ENCODE data around the gene COX4I2.

COX4I2 gene

DNA sequence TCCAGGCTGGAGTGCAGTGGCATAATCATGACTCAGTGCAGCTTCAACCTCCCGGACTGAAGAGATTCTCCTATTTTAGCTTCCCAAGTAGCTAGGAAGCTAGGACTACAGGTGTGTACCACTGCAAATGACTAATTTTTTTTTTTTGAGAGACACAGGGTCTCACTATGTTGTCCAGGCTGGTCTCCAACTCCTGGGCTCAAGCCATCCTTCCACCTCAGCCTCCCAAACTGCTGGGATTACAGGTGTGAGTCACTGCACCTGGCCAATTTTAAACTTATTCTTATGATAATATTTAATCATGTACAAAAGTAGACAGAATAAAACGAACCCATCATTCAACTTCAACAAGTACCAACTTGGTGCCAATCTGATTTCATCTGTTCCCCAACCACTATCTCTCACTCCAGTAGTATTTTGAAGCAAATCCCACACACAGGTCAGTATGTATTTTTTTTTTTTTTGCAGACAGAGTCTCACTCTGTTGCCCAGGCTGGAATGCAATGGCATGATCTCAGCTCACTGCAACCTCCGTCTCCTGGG, 52.5 kb downstream of the COX4I2 start:
- peak overlapping the region; percentile 44; the same call in 1 of the 2 replicates for H3K9ac ChIP-seq (ENCODE audit: low read length)
- H4K20me1 ChIP-seq (ENCODE audit: insufficient read depth, low read length): no peaks in the 10 kb centered on the region
- H3K27ac ChIP-seq (ENCODE audit: low read length): peak overlapping the region; percentile 92; the same call in 1 of the 2 replicates
- no peaks in the 10 kb centered on the region for H3K9me2 ChIP-seq (replicated peaks; ENCODE audit: insufficient read depth, low read length)
- peaks cover 79% of the 10 kb centered on the region for H3F3A ChIP-seq (ENCODE audit: insufficient read depth, low read length)
- H3K4me2 ChIP-seq (ENCODE audit: low read depth, low read length): peak overlapping the region; percentile 42; the same call in 1 of the 2 replicates
- H3K79me2 ChIP-seq (ENCODE audit: low read length): peaks cover 81% of the 10 kb centered on the region
- no peak for DNase-seq
- H2AFZ ChIP-seq (ENCODE audit: low read length): no peak overlapping the region
- peaks cover 78% of the 10 kb centered on the region for H3K4me1 ChIP-seq (ENCODE audit: low read length)
- H3K27me3 ChIP-seq (replicated peaks; ENCODE audit: insufficient read depth, low read length): no peaks in the 10 kb centered on the region
- H3K36me3 ChIP-seq (replicated peaks; ENCODE audit: insufficient read depth, low read length): peaks cover 6% of the 10 kb centered on the region; the same call in 1 of the 2 replicates
- no peak overlapping the region for H3K4me3 ChIP-seq (ENCODE audit: low read length)
- TF ChIP-seq EZH2phosphoT487 (IDR thresholded peaks at IDR 0.05; ENCODE audit: low read length) (no peak), EZH2 (optimal IDR thresholded peaks at IDR 0.05; ENCODE audit: low read depth, low read length) (no peak)
- TF ChIP-seq, protein P1, sequence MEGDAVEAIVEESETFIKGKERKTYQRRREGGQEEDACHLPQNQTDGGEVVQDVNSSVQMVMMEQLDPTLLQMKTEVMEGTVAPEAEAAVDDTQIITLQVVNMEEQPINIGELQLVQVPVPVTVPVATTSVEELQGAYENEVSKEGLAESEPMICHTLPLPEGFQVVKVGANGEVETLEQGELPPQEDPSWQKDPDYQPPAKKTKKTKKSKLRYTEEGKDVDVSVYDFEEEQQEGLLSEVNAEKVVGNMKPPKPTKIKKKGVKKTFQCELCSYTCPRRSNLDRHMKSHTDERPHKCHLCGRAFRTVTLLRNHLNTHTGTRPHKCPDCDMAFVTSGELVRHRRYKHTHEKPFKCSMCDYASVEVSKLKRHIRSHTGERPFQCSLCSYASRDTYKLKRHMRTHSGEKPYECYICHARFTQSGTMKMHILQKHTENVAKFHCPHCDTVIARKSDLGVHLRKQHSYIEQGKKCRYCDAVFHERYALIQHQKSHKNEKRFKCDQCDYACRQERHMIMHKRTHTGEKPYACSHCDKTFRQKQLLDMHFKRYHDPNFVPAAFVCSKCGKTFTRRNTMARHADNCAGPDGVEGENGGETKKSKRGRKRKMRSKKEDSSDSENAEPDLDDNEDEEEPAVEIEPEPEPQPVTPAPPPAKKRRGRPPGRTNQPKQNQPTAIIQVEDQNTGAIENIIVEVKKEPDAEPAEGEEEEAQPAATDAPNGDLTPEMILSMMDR (IDR thresholded peaks at IDR 0.05; ENCODE audit: low read length): no peak
- H3K9me3 ChIP-seq (replicated peaks; ENCODE audit: insufficient read depth, low read length): no peaks in the 10 kb centered on the region

DNA sequence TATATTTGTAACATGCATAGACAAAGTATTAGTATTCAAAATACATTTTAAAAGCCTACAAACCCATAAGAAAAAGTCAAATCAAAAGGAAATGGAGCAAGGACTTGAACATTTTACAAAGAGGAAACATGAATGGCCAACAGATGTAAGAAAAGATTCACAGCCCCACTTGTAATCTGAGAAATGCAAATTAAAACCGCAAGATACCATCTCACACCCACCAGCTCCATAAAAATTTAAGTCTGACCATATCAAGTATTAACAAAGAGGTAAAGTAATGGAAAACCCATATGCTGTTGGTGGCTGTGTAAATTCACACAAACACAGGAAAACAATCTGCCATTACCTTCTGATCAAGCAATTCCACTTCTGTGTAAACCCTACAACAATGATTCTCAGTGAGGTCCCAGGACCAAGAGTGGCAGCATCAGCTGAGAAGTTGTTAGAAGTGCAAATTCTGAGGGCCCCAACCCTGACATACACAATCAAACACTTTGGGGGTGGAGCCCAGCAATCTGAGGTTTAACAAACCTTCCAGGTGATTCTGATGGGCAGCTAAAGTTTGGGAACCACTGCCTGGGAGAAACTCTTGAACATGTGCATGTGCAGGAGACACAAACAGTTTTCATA, 54.0 kb downstream of the COX4I2 start:
- Histone ChIP-seq H4K20me1 (ENCODE audit: insufficient read depth, low read length) (no peaks in the 10 kb centered on the region), H3K4me1 (ENCODE audit: low read length) (peaks cover 78% of the 10 kb centered on the region), H3K9me3 (replicated peaks; ENCODE audit: insufficient read depth, low read length) (no peaks in the 10 kb centered on the region), H3K27ac (ENCODE audit: low read length) (peak overlapping the region; percentile 92), H3K27me3 (replicated peaks; ENCODE audit: insufficient read depth, low read length) (no peaks in the 10 kb centered on the region), H3K9me2 (replicated peaks; ENCODE audit: insufficient read depth, low read length) (no peaks in the 10 kb centered on the region), H3K4me2 (ENCODE audit: low read depth, low read length) (peak overlapping the region; percentile 10; the same call in 1 of the 2 replicates), H3K4me3 (ENCODE audit: low read length) (no peak overlapping the region), H2AFZ (ENCODE audit: low read length) (no peak overlapping the region), H3F3A (ENCODE audit: insufficient read depth, low read length) (peaks cover 79% of the 10 kb centered on the region), H3K9ac (ENCODE audit: low read length) (peak overlapping the region; percentile 44; the same call in 1 of the 2 replicates), H3K79me2 (ENCODE audit: low read length) (peaks cover 81% of the 10 kb centered on the region), H3K36me3 (replicated peaks; ENCODE audit: insufficient read depth, low read length) (peaks cover 10% of the 10 kb centered on the region)
- TF ChIP-seq EZH2phosphoT487 (IDR thresholded peaks at IDR 0.05; ENCODE audit: low read length) (no peak), EZH2 (optimal IDR thresholded peaks at IDR 0.05; ENCODE audit: low read depth, low read length) (no peak)
- TF ChIP-seq, protein P1 (IDR thresholded peaks at IDR 0.05; ENCODE audit: low read length): no peak
- DNase-seq: peak; percentile 78

DNA sequence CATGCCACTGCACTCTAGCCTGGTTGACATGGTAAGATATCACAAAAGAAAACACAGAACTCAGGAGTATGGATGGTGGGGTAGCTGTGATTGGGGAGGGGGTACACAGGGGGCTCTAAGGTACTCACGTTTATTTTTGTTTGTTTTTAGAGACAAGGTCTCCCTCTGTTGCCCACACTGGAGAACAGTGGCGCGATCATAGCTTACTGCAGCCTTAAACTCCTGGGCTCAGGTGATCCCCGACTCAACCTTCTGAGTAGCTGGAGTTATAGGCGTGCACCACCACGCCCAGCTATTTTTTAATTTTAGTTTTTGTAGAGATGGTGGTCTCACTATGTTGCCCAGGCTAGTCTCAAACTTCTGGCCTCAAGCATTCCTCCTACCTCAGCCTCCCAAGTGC, 55.7 kb downstream of the COX4I2 start:
- no peak overlapping the region for H2AFZ ChIP-seq (ENCODE audit: low read length)
- H3K36me3 ChIP-seq (replicated peaks; ENCODE audit: insufficient read depth, low read length): peaks cover 10% of the 10 kb centered on the region
- peaks cover 81% of the 10 kb centered on the region for H3K79me2 ChIP-seq (ENCODE audit: low read length)
- H3F3A ChIP-seq (ENCODE audit: insufficient read depth, low read length): peaks cover 75% of the 10 kb centered on the region
- DNase-seq: no peak
- H3K9me3 ChIP-seq (replicated peaks; ENCODE audit: insufficient read depth, low read length): no peaks in the 10 kb centered on the region
- TF ChIP-seq EZH2phosphoT487 (IDR thresholded peaks at IDR 0.05; ENCODE audit: low read length) (no peak), EZH2 (optimal IDR thresholded peaks at IDR 0.05; ENCODE audit: low read depth, low read length) (no peak)
- TF ChIP-seq, protein P1 (IDR thresholded peaks at IDR 0.05; ENCODE audit: low read length): no peak
- peak overlapping the region; percentile 84; the same call in 1 of the 2 replicates for H3K27ac ChIP-seq (ENCODE audit: low read length)
- H3K4me3 ChIP-seq (ENCODE audit: low read length): no peak overlapping the region
- peaks cover 79% of the 10 kb centered on the region for H3K4me1 ChIP-seq (ENCODE audit: low read length)
- peak overlapping the region; percentile 34; the same call in 1 of the 2 replicates for H3K9ac ChIP-seq (ENCODE audit: low read length)
- no peaks in the 10 kb centered on the region for H3K9me2 ChIP-seq (replicated peaks; ENCODE audit: insufficient read depth, low read length)
- H3K27me3 ChIP-seq (replicated peaks; ENCODE audit: insufficient read depth, low read length): no peaks in the 10 kb centered on the region
- H3K4me2 ChIP-seq (ENCODE audit: low read depth, low read length): peak overlapping the region; percentile 52; the same call in 1 of the 2 replicates
- H4K20me1 ChIP-seq (ENCODE audit: insufficient read depth, low read length): no peaks in the 10 kb centered on the region

Measured in MM.1S (cell line).